Neural progenitor cell (in vitro differentiated cells): Measurements from ENCODE around the gene AGXT. TPM values are rescaled to one million over a fixed set of nuclear protein-coding genes. Genes with fewer than 3 reads are reported as not detected.

ENCODE experiments used
- DNase-seq: peaks from one replicate; pipeline ENCODE4 v3.0.0-alpha.2; 2016; ENCODE audit warnings: low spot score
- H2AFZ ChIP-seq: fragments of 200-600 bp; sonication (generic); replicated peaks from 2 replicates; pipeline ENCODE4 v1.6.1; 2016; ENCODE audit warnings: antibody characterized with exemption
- H3F3A ChIP-seq: fragments of 200-600 bp; sonication (generic); 2 replicates; pipeline ENCODE4 v1.6.1; 2016; ENCODE audit warnings: antibody characterized with exemption, low read depth
- H3K27ac ChIP-seq: fragments of 200-600 bp; sonication (generic); 2 replicates; pipeline ENCODE4 v1.5.1; 2016; ENCODE audit warnings: mild to moderate bottlenecking
- H3K27me3 ChIP-seq: fragments of 200-600 bp; sonication (generic); 2 replicates; pipeline ENCODE4 v1.6.1; 2016; ENCODE audit warnings: mild to moderate bottlenecking, moderate library complexity
- H3K36me3 ChIP-seq: fragments of 200-600 bp; sonication (generic); 2 replicates; pipeline ENCODE4 v1.5.1; 2016
- H3K4me1 ChIP-seq: fragments of 200-600 bp; sonication (generic); 2 replicates; pipeline ENCODE4 v1.6.1; 2016; ENCODE audit warnings: mixed run types
- H3K4me2 ChIP-seq: fragments of 200-600 bp; sonication (generic); 2 replicates; pipeline ENCODE4 v1.6.1; 2016
- H3K4me3 ChIP-seq: fragments of 200-600 bp; sonication (generic); 2 replicates; pipeline ENCODE4 v1.5.1; 2016
- H3K79me2 ChIP-seq: fragments of 200-600 bp; sonication (generic); 2 replicates; pipeline ENCODE4 v1.6.1; 2016; ENCODE audit warnings: low read depth
- H3K9ac ChIP-seq: fragments of 200-600 bp; sonication (generic); 2 replicates; pipeline ENCODE4 v1.6.1; 2016
- H3K9me3 ChIP-seq: fragments of 200-600 bp; sonication (generic); 2 replicates; pipeline ENCODE4 v1.5.1; 2016; ENCODE audit warnings: low read depth
- H4K20me1 ChIP-seq: fragments of 200-600 bp; sonication (generic); 2 replicates; pipeline ENCODE4 v1.6.1; 2016; ENCODE audit warnings: low read depth
- H3K27ac Mint-ChIP-seq: 3 replicates; pipeline ENCODE4 v1.8.0; 2021; ENCODE audit warnings: mixed read lengths
- H3K27me3 Mint-ChIP-seq: 2 replicates; pipeline ENCODE4 v1.8.0; 2022; ENCODE audit warnings: low read depth, mild to moderate bottlenecking, inconsistent platforms, moderate library complexity, mixed read lengths; ENCODE audit not compliant: insufficient read depth
- H3K36me3 Mint-ChIP-seq: 3 replicates; pipeline ENCODE4 v1.8.0; 2021; ENCODE audit warnings: mixed read lengths
- H3K4me1 Mint-ChIP-seq: 3 replicates; pipeline ENCODE4 v1.8.0; 2021; ENCODE audit warnings: mixed read lengths
- H3K4me3 Mint-ChIP-seq: 3 replicates; pipeline ENCODE4 v1.8.0; 2021; ENCODE audit warnings: mild to moderate bottlenecking, moderate library complexity, mixed read lengths
- H3K9me3 Mint-ChIP-seq: 3 replicates; pipeline ENCODE4 v1.8.0; 2020; ENCODE audit warnings: mixed read lengths
- CTCF ChIP-seq: fragments of 200-600 bp; sonication (generic); IDR thresholded peaks from 2 replicates; pipeline ENCODE4 v1.5.1; 2017; ENCODE audit warnings: antibody characterized with exemption, mild to moderate bottlenecking
- EZH2 ChIP-seq: fragments of 200-600 bp; sonication (generic); IDR thresholded peaks from 2 replicates; pipeline ENCODE4 v1.6.1; 2017; ENCODE audit warnings: antibody characterized with exemption, mild to moderate bottlenecking, moderate library complexity
- EZH2phosphoT487 ChIP-seq: fragments of 200-600 bp; sonication (generic); IDR thresholded peaks from 2 replicates; pipeline ENCODE4 v1.6.1; 2017; ENCODE audit warnings: antibody characterized with exemption
- total RNA-seq: library from RNA; depleted of rRNA; stranded (reverse); fragments of >200 nt; gene quantifications from 2 replicates; pipeline ENCODE4 v1.2.3, GENCODE V29; 2015; ENCODE audit warnings: low replicate concordance

Gene AGXT
- total RNA-seq, 1 donor from 2014 or later, result not detected

- Histone ChIP-seq H3K4me2 (no peak overlapping the region), H3F3A (peaks cover 2% of the 10 kb centered on the region), H3K27me3 (no peaks in the 10 kb centered on the region), H3K4me1 (no peaks in the 10 kb centered on the region), H3K36me3 (no peaks in the 10 kb centered on the region), H3K9ac (no peak overlapping the region), H3K9me3 (no peaks in the 10 kb centered on the region), H3K79me2 (no peaks in the 10 kb centered on the region), H4K20me1 (no peaks in the 10 kb centered on the region), H3K4me3 (no peak overlapping the region), H2AFZ (peak overlapping the region; percentile 50), H3K27ac (no peak overlapping the region)
- H3K4me3 Mint-ChIP-seq, result no peak overlapping the region
- no peaks in the 10 kb centered on the region for H3K9me3 Mint-ChIP-seq
- peaks cover 8% of the 10 kb centered on the region for H3K27me3 Mint-ChIP-seq
- no peak for DNase-seq
- H3K36me3 Mint-ChIP-seq, result no peaks in the 10 kb centered on the region
- no peak for TF ChIP-seq CTCF
- no peak for TF ChIP-seq EZH2
- no peak for TF ChIP-seq EZH2phosphoT487
- H3K4me1 Mint-ChIP-seq, result peaks cover 2% of the 10 kb centered on the region
- no peak overlapping the region for H3K27ac Mint-ChIP-seq
Measured at GRCh38 chr2:240926516-240927389, 58.1 kb downstream of the AGXT start.

GRCh38 chr2:240927390-240927781 is 58.8 kb downstream of the AGXT start:
- Mint-ChIP-seq H3K36me3 (no peaks in the 10 kb centered on the region), H3K9me3 (no peaks in the 10 kb centered on the region), H3K4me3 (no peak overlapping the region), H3K27ac (no peak overlapping the region), H3K27me3 (peaks cover 6% of the 10 kb centered on the region), H3K4me1 (peaks cover 2% of the 10 kb centered on the region)
- Histone ChIP-seq H3K4me3 (no peak overlapping the region), H4K20me1 (no peaks in the 10 kb centered on the region), H3F3A (peaks cover 2% of the 10 kb centered on the region), H3K4me1 (no peaks in the 10 kb centered on the region), H3K27ac (no peak overlapping the region), H3K9me3 (no peaks in the 10 kb centered on the region), H3K4me2 (no peak overlapping the region), H2AFZ (no peak overlapping the region), H3K79me2 (no peaks in the 10 kb centered on the region), H3K36me3 (no peaks in the 10 kb centered on the region), H3K27me3 (no peaks in the 10 kb centered on the region), H3K9ac (no peak overlapping the region)
- DNase-seq, result no peak
- TF ChIP-seq EZH2, result no peak
- TF ChIP-seq EZH2phosphoT487, result no peak
- TF ChIP-seq CTCF, result no peak

GRCh38 chr2:240928476-240929363 is 60.1 kb downstream of the AGXT start:
- Mint-ChIP-seq H3K9me3 (no peaks in the 10 kb centered on the region), H3K4me1 (peaks cover 2% of the 10 kb centered on the region), H3K4me3 (peak overlapping the region; percentile 55), H3K27ac (no peak overlapping the region), H3K27me3 (peaks cover 6% of the 10 kb centered on the region), H3K36me3 (no peaks in the 10 kb centered on the region)
- no peak overlapping the region for H2AFZ ChIP-seq
- no peaks in the 10 kb centered on the region for H3K9me3 ChIP-seq
- no peak overlapping the region for H3K27ac ChIP-seq
- H4K20me1 ChIP-seq, result no peaks in the 10 kb centered on the region
- H3K4me1 ChIP-seq, result no peaks in the 10 kb centered on the region
- no peak overlapping the region for H3K4me3 ChIP-seq
- H3K27me3 ChIP-seq, result no peaks in the 10 kb centered on the region
- H3K9ac ChIP-seq, result no peak overlapping the region
- no peak for DNase-seq
- peaks cover 2% of the 10 kb centered on the region for H3F3A ChIP-seq
- no peaks in the 10 kb centered on the region for H3K79me2 ChIP-seq
- no peak overlapping the region for H3K4me2 ChIP-seq
- TF ChIP-seq EZH2 (no peak), EZH2phosphoT487 (no peak), CTCF (no peak)
- H3K36me3 ChIP-seq, result no peaks in the 10 kb centered on the region
